HCT116 (cell line): ENCODE results near the gene PLVAP. TPM values are rescaled to one million over a fixed set of nuclear protein-coding genes. Genes with fewer than 3 reads are reported as not detected.

Experiments
- ATAC-seq: fragments of 200-7000 bp; cut with Tn5 transposase; 2 replicates; pipeline ENCODE4 v1.9.1; 2020; ENCODE audit warnings: mild to moderate bottlenecking, moderate library complexity
- BruUV-seq: library from RNA; stranded (reverse); fragments of 400-500 nt; replicated peaks from 2 replicates; lab custom pipeline; 2021; lab: Mats Ljungman, UMichigan
- CTCF ChIA-PET: fragments of 300-600 bp; sonication (Branson Sonifier 250); formaldehyde crosslinking; loops from one replicate; lab custom pipeline; 2021; ENCODE audit warnings: antibody characterized with exemption; lab: Charles Lee
- POLR2A ChIA-PET: fragments of 300-600, 350-600 bp; sonication (Branson Sonifier 250); formaldehyde crosslinking; loops from one replicate; lab custom pipeline; 2021; ENCODE audit warnings: antibody characterized with exemption; lab: Charles Lee
- RAD21 ChIA-PET, 2 experiments: fragments of 300-600 bp; sonication (Branson Sonifier 250); formaldehyde crosslinking; loops; one replicate each; lab custom pipeline; 2023; ENCODE audit warnings: low total read pairs in 2 of 2; ENCODE audit not compliant: uncharacterized antibody in 2 of 2, unreplicated experiment in 2 of 2, low non-redundant PET in 1 of 2; lab: Charles Lee
- DNase-seq: peaks from one replicate; pipeline ENCODE4 v3.0.0-alpha.2; 2010; ENCODE audit warnings: low read depth, low spot score
- H2AFZ ChIP-seq: fragments of 200-600 bp; shearing (Covaris generic), sonication (generic); 2 replicates; pipeline ENCODE4 v1.6.1; 2017; ENCODE audit warnings: low read depth, mixed run types, mixed read lengths, antibody characterized with exemption, low read length; ENCODE audit not compliant: poor library complexity, severe bottlenecking
- H3K27ac ChIP-seq: 2 replicates; pipeline ENCODE4 v1.5.1; 2012; ENCODE audit warnings: low read depth, low read length
- H3K27me3 ChIP-seq: fragments of 200-600 bp; sonication (generic); 2 replicates; pipeline ENCODE4 v1.6.1; 2016; ENCODE audit warnings: mixed run types, low read length, mixed read lengths; ENCODE audit not compliant: insufficient read depth
- H3K36me3 ChIP-seq, 2 experiments: fragments of 200-500 bp in 1 of 2; fragments of 200-600 bp in 1 of 2; sonication (Bioruptor generic) in 1 of 2; sonication (generic) in 1 of 2; 2 replicates each; pipeline versions ENCODE4 v1.5.1 to v1.6.1; 2014 to 2016; ENCODE audit warnings: low read length in 2 of 2, inconsistent platforms in 1 of 2, mixed read lengths in 1 of 2, mixed run types in 1 of 2; ENCODE audit not compliant: insufficient read depth in 2 of 2, control insufficient read depth in 1 of 2
- H3K4me1 ChIP-seq, 2 experiments: fragments of 200-600 bp in 1 of 2; sonication (generic) in 1 of 2; 2 replicates each; pipeline versions ENCODE4 v1.5.1 to v1.6.1; 2012 to 2017; ENCODE audit warnings: low read length in 2 of 2, inconsistent platforms in 1 of 2, mild to moderate bottlenecking in 1 of 2, mixed read lengths in 1 of 2, mixed run types in 1 of 2, moderate library complexity in 1 of 2; ENCODE audit not compliant: insufficient read depth in 2 of 2, control insufficient read depth in 1 of 2
- H3K4me2 ChIP-seq: fragments of 200-600 bp; sonication (generic); 2 replicates; pipeline ENCODE4 v1.6.1; 2017; ENCODE audit warnings: mixed run types, low read length, mixed read lengths
- H3K4me3 ChIP-seq, 2 experiments: fragments of 200-600 bp in 1 of 2; sonication (generic) in 1 of 2; replicated peaks in 1 of 2; 2 replicates each; pipeline ENCODE4 v1.5.1; 2011 to 2016; ENCODE audit warnings: low read length in 2 of 2, control low read depth in 1 of 2, low read depth in 1 of 2, mild to moderate bottlenecking in 1 of 2, mixed read lengths in 1 of 2, mixed run types in 1 of 2
- H3K79me2 ChIP-seq: fragments of 200-600 bp; sonication (generic); 2 replicates; pipeline ENCODE4 v1.6.1; 2017; ENCODE audit warnings: mild to moderate bottlenecking, mixed run types, low read length, moderate library complexity, mixed read lengths; ENCODE audit not compliant: insufficient read depth
- H3K9ac ChIP-seq: fragments of 200-600 bp; sonication (generic); 2 replicates; pipeline ENCODE4 v1.6.1; 2016; ENCODE audit warnings: low read length, mixed read lengths
- H3K9me2 ChIP-seq: fragments of 200-600 bp; sonication (generic), shearing (Covaris generic); 2 replicates; pipeline ENCODE4 v1.6.1; 2017; ENCODE audit warnings: mixed run types, mild to moderate bottlenecking, moderate library complexity; ENCODE audit not compliant: insufficient read depth
- H3K9me3 ChIP-seq, 2 experiments: fragments of 200-500 bp in 1 of 2; fragments of 200-600 bp in 1 of 2; sonication (Bioruptor generic) in 1 of 2; sonication (generic) in 1 of 2; 2 replicates each; pipeline ENCODE4 v1.6.1; 2014 to 2017; ENCODE audit warnings: low read length in 2 of 2, mixed read lengths in 2 of 2, inconsistent platforms in 1 of 2, low read depth in 1 of 2, mild to moderate bottlenecking in 1 of 2, mixed run types in 1 of 2, moderate library complexity in 1 of 2; ENCODE audit not compliant: control insufficient read depth in 1 of 2, insufficient read depth in 1 of 2
- H4K20me1 ChIP-seq: fragments of 200-600 bp; sonication (generic), shearing (Covaris generic); 2 replicates; pipeline ENCODE4 v1.6.1; 2017; ENCODE audit warnings: mixed run types, mild to moderate bottlenecking, moderate library complexity; ENCODE audit not compliant: insufficient read depth
- CEBPB ChIP-seq: IDR thresholded peaks from 2 replicates; pipeline ENCODE4 v1.6.1; 2012; ENCODE audit warnings: low read depth
- ELF1 ChIP-seq: IDR thresholded peaks from 2 replicates; pipeline ENCODE4 v1.6.1; 2012; ENCODE audit warnings: low read depth, borderline replicate concordance
- POLR2A ChIP-seq: IDR thresholded peaks from 2 replicates; pipeline ENCODE4 v1.7.0; 2011; ENCODE audit warnings: borderline replicate concordance; ENCODE audit not compliant: insufficient read depth, insufficient read length; ENCODE audit errors: extremely low read depth
- POLR2AphosphoS5 ChIP-seq: IDR thresholded peaks from 2 replicates; pipeline ENCODE4 v1.6.1; 2011; ENCODE audit warnings: mild to moderate bottlenecking, low read depth, low read length, moderate library complexity
- SIN3A ChIP-seq: IDR thresholded peaks from 2 replicates; pipeline ENCODE4 v1.6.1; 2012; ENCODE audit warnings: low read depth
- SP1 ChIP-seq: IDR thresholded peaks from 2 replicates; pipeline ENCODE4 v1.6.1; 2012; ENCODE audit warnings: low read depth
- YY1 ChIP-seq: IDR thresholded peaks from 2 replicates; pipeline ENCODE4 v1.6.1; 2011; ENCODE audit warnings: low read length, low read depth, moderate library complexity, mild to moderate bottlenecking; ENCODE audit not compliant: insufficient replicate concordance; ENCODE audit errors: extremely low read depth
- ZFX ChIP-seq: fragments of 450-650 bp; IDR thresholded peaks from 2 replicates; pipeline ENCODE4 v1.6.1; 2017
- ZNF274 ChIP-seq: fragments of 200-500 bp; sonication (Bioruptor generic); IDR thresholded peaks from 2 replicates; pipeline ENCODE4 v1.6.1; 2014; ENCODE audit warnings: mild to moderate bottlenecking, low read depth, low read length, inconsistent platforms
- intact Hi-C: fragments of 100-400 bp; cut with micrococcal nuclease; formaldehyde crosslinking; loops from 2 replicates; pipeline ENCODE4 v1.10.0; 2022
- total RNA-seq: library from RNA; stranded (reverse); gene quantifications from one replicate; pipeline ENCODE4 v1.2.1, GENCODE V29; 2021; ENCODE audit not compliant: unreplicated experiment
- TF ChIP-seq, protein P1 (sequence below): IDR thresholded peaks from 2 replicates; pipeline ENCODE4 v1.6.1; 2012
- TF ChIP-seq, protein P2 (sequence below): IDR thresholded peaks from 2 replicates; pipeline ENCODE4 v1.6.1; 2011; ENCODE audit warnings: mild to moderate bottlenecking, low read length, moderate library complexity; ENCODE audit not compliant: insufficient replicate concordance; ENCODE audit errors: extremely low read depth

Gene PLVAP
- total RNA-seq, 1 experiment from 2014 or later, result 0.47 TPM

DNA sequence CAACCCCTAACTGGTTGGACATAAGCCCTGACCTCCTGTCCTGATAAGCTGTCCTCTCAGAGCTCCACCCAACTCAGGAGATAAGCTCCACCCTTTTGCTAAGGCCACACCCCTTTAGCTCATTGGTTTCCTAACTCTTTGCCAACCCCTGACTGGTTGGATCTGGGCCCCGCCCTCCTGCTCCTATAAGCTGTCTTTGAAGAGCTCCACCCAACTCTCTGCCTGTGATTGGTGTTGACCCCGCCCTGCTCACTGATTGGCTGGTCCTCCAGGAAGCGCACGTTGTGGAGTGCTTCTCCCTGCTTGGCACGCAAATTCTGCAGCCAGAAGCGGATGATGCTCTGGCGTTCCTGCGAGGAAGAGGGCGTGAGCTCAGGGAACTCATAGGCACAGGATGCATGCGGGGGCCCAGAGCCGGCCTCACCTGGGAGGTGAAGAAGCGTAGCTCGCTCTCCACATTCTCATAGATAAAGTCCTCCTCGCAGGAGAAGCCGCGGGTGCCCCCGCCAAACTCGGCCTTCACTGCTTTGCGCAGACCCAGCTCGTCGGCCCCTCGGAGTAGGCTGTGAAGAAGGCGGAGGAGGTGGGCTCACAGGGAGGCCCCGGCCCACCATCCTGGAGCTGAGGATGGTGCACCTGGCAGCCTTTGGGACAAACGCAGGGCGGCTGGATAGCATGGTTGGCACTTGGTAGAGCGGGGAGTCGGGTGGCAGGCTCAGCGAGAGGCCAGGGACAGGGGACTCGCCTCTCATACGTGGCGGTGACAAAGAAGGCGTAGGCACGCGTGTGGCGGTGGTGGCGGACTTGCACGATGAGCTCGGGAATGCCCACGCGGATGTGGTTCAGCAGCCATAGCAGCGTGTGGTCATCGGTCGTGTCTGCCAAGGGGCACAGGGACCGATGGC is 44.2 kb downstream of the PLVAP start:
- ATAC-seq (peak; percentile 35), DNase-seq (peak; percentile 96)
- no peaks in the 10 kb centered on the region for H3K36me3 ChIP-seq
- H3K4me3 ChIP-seq, result peak overlapping the region; percentile 54 to 72
- H3K9ac ChIP-seq, result peak overlapping the region; percentile 51
- ChIA-PET RAD21 (interaction anchor here (0.6 to 1.2 kb wide), 5 partner anchors 20 to 36 kb away, joined by 3 to 5 read pairs (median 3); partner anchors contain the start of gene DDA1 (in 1 of the 2)), CTCF (interaction anchor here (0.7 to 2.4 kb wide), 13 partner anchors 12 to 163 kb away, joined by 3 to 8 read pairs (median 4); partner anchors contain the start of genes DDA1 and MRPL34), POLR2A (interaction anchor here (0.8 to 4.1 kb wide), 6 partner anchors 13 to 28 kb away, joined by 3 to 39 read pairs (median 4); partner anchors contain the start of gene DDA1)
- TSS peak; percentile 7 for BruUV-seq
- no peak overlapping the region for H2AFZ ChIP-seq
- no peaks in the 10 kb centered on the region for H3K9me3 ChIP-seq
- intact Hi-C loops, result no loop called here
- no peaks in the 10 kb centered on the region for H3K9me2 ChIP-seq
- TF ChIP-seq POLR2A (peak; percentile 91), CEBPB (no peak), SIN3A (no peak), SP1 (peak; percentile 86), ZNF274 (no peak), ZFX (peak; percentile 2; the same call in 1 of the 2 replicates), ELF1 (no peak), POLR2AphosphoS5 (peak; percentile 37; the same call in 1 of the 2 replicates), YY1 (no peak)
- TF ChIP-seq, protein P1, sequence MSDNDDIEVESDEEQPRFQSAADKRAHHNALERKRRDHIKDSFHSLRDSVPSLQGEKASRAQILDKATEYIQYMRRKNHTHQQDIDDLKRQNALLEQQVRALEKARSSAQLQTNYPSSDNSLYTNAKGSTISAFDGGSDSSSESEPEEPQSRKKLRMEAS, result no peak; the same call in 1 of the 2 replicates
- TF ChIP-seq, protein P2, sequence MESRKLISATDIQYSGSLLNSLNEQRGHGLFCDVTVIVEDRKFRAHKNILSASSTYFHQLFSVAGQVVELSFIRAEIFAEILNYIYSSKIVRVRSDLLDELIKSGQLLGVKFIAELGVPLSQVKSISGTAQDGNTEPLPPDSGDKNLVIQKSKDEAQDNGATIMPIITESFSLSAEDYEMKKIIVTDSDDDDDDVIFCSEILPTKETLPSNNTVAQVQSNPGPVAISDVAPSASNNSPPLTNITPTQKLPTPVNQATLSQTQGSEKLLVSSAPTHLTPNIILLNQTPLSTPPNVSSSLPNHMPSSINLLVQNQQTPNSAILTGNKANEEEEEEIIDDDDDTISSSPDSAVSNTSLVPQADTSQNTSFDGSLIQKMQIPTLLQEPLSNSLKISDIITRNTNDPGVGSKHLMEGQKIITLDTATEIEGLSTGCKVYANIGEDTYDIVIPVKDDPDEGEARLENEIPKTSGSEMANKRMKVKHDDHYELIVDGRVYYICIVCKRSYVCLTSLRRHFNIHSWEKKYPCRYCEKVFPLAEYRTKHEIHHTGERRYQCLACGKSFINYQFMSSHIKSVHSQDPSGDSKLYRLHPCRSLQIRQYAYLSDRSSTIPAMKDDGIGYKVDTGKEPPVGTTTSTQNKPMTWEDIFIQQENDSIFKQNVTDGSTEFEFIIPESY, result no peak
- peak overlapping the region; percentile 91 for H3K27ac ChIP-seq
- H3K79me2 ChIP-seq, result peaks cover 6% of the 10 kb centered on the region; the same call in 1 of the 2 replicates
- H3K4me1 ChIP-seq, result peaks cover 18 to 44% of the 10 kb centered on the region in 2 experiments
- no peaks in the 10 kb centered on the region for H3K27me3 ChIP-seq
- H4K20me1 ChIP-seq, result no peaks in the 10 kb centered on the region
- H3K4me2 ChIP-seq, result peak overlapping the region; percentile 97
